D721Med (cell line): ENCODE results near the gene UBE2O.
"Not testable (repeated sequence)": the region's sequence is repeated elsewhere in the genome, so short reads cannot be mapped to it uniquely, and the experiment has no call there.

Source experiments
- DNase-seq: peaks from one replicate; pipeline ENCODE4 v3.0.0; 2011; ENCODE audit warnings: low spot score; ENCODE audit not compliant: insufficient read length
- FAIRE-seq: peaks from 2 replicates; lab custom pipeline; 2011; peaks lifted over from hg19 to GRCh38; lab: Jason Lieb, UNC
- TF ChIP-seq, protein P1 (sequence below): IDR thresholded peaks from 2 replicates; pipeline ENCODE4 v1.5.1; 2012; ENCODE audit warnings: mild to moderate bottlenecking, control low read depth; ENCODE audit not compliant: insufficient read depth; ENCODE audit errors: missing control alignments

Gene UBE2O

GRCh38 chr17:76353004-76353598 lies 99.9 kb downstream of the UBE2O start:
- FAIRE-seq: no peak
- DNase-seq: no peak
- TF ChIP-seq, protein P1, sequence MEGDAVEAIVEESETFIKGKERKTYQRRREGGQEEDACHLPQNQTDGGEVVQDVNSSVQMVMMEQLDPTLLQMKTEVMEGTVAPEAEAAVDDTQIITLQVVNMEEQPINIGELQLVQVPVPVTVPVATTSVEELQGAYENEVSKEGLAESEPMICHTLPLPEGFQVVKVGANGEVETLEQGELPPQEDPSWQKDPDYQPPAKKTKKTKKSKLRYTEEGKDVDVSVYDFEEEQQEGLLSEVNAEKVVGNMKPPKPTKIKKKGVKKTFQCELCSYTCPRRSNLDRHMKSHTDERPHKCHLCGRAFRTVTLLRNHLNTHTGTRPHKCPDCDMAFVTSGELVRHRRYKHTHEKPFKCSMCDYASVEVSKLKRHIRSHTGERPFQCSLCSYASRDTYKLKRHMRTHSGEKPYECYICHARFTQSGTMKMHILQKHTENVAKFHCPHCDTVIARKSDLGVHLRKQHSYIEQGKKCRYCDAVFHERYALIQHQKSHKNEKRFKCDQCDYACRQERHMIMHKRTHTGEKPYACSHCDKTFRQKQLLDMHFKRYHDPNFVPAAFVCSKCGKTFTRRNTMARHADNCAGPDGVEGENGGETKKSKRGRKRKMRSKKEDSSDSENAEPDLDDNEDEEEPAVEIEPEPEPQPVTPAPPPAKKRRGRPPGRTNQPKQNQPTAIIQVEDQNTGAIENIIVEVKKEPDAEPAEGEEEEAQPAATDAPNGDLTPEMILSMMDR: no peak

GRCh38 chr17:76351526-76352071 lies 101.4 kb downstream of the UBE2O start:
- no peak for FAIRE-seq
- DNase-seq: no peak
- TF ChIP-seq, protein P1: no peak

GRCh38 chr17:76350463-76350862 lies 102.5 kb downstream of the UBE2O start:
- TF ChIP-seq, protein P1: no peak
- DNase-seq (no peak), FAIRE-seq (no peak)

DNA sequence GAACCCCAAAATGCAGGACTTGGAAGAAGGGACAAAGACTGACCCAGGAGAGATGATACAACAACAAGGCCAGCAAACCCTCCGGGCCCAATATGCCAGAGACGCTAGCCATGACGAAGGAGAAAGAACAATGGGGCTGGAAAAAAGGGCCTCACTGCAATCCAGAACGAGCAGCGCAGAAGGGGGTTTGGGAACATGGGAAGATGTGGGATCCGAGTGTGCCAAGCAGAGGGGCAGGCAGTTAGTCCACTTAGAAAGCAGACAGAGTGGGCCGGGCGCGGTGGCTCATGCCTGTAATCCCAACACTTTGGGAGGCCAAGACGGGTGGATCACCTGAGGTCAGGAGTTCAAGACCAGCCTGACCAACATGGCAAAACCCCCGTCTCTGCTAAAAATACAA lies 106.0 kb downstream of the UBE2O start:
- DNase-seq, FAIRE-seq: not testable (repeated sequence)

DNA sequence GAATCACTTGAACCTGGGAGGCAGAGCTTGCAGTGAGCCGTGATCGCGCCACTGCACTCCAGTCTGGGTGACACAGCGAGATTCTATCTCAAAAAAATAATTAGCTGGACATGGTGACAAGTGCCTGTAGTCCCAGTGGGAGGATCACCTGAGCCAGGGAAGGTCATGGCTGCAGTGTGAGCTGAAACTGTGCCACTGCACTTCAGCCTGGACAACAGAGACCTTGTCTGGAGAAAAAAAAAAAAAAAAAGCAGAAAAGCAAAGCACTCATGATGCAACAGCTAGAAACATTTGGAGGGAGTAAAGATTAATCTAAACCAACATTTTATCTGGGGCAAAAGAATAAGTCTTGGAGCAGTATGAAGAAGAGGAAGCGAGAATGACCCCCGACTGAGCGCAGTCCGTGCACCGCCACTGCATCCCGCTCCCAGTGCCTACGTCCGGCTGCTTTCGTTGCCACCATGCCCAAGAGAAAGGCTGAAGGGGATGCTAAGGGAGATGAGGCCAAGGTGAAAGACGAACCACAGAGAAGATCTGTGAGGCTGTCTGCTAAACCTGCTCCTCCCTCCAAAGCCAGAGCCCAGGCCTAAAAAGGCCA lies 107.5 kb downstream of the UBE2O start:
- FAIRE-seq (no peak), DNase-seq (no peak)
- TF ChIP-seq, protein P1: no peak

DNA sequence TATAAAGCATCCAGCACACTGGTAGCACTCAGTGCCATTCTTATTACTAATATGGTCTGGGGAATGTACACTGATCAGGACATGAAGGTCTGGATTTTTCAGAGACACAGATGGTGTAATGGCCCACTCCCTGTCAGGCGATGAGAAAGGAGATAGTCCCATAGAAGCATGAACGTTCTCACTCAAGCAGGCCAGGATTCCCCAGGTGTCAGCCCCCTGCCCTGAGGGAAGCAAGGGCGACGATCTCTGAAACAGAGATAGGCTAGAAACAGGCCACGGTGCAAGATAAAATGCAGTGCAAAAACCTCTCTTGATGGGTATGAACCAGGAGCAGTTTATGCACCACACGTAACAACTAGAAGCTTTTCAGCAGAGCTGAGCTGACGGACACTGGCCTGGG lies 109.8 kb downstream of the UBE2O start:
- TF ChIP-seq, protein P1: no peak
- no peak for FAIRE-seq
- no peak for DNase-seq

DNA sequence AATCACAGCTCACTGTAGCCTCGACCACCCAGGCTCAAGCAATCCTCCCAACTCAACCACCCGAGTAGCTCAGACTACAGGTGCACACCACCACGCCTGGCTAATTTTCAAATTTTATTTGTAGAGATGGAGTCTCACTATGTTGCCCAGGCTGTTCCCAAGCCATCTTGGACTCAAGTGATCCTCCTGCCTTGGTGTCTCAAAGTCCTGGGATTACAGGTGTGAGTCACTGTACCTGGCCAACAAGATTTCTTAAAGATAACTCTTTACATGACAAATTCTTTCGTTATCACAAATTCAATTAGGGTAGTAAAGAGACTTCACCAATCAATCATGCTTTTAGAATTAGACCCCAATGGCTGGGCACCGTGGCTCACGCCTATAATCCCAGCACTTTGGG lies 111.7 kb downstream of the UBE2O start:
- DNase-seq (no peak), FAIRE-seq (no peak)
- TF ChIP-seq, protein P1: no peak
